ENCODE results near the gene EPC2. TPM values are rescaled to one million over a fixed set of nuclear protein-coding genes. Genes with fewer than 3 reads are reported as not detected.

The EPC2 gene
- polyA plus RNA-seq, 1 experiment = 24.7 TPM

GRCh38 chr2:148696985-148697384 lies 52.4 kb downstream of the EPC2 start:
- TF ChIP-seq CTCF (IDR thresholded peaks at IDR 0.05; ENCODE audit: low read depth, low read length) = no peak
- DNase-seq (ENCODE audit: low read depth, low spot score) = no peak
- POLR2A ChIA-PET = no interaction called here

GRCh38 chr2:148699830-148700229 lies 55.3 kb downstream of the EPC2 start:
- POLR2A ChIA-PET = no interaction called here
- H3K27me3 ChIP-seq (ENCODE audit: control insufficient read depth, insufficient read depth, low read length) = no peaks in the 10 kb centered on the region
- no peak for TF ChIP-seq CTCF (IDR thresholded peaks at IDR 0.05; ENCODE audit: low read depth, low read length)

More at GRCh38 chr2:148696985-148697384, 52.4 kb downstream of the EPC2 start:
- H3K9me3 ChIP-seq (ENCODE audit: control insufficient read depth, insufficient read depth, low read length) = no peaks in the 10 kb centered on the region
- no peak overlapping the region for H3K4me3 ChIP-seq (ENCODE audit: low read depth, low read length)
- CTCF ChIA-PET = no interaction called here
- no peak overlapping the region for H3K27ac ChIP-seq (ENCODE audit: low read depth, low read length)
- H3K27me3 ChIP-seq (ENCODE audit: control insufficient read depth, insufficient read depth, low read length) = no peaks in the 10 kb centered on the region

GRCh38 chr2:148701039-148701438 lies 56.5 kb downstream of the EPC2 start:
- Histone ChIP-seq H3K27me3 (ENCODE audit: control insufficient read depth, insufficient read depth, low read length) (no peaks in the 10 kb centered on the region), H3K9me3 (ENCODE audit: control insufficient read depth, insufficient read depth, low read length) (no peaks in the 10 kb centered on the region), H3K4me3 (ENCODE audit: low read depth, low read length) (no peak overlapping the region), H3K27ac (ENCODE audit: low read depth, low read length) (no peak overlapping the region)
- TF ChIP-seq CTCF (IDR thresholded peaks at IDR 0.05; ENCODE audit: low read depth, low read length) = no peak
- DNase-seq (ENCODE audit: low read depth, low spot score) = no peak
- ChIA-PET POLR2A (no interaction called here), CTCF (no interaction called here)

More at GRCh38 chr2:148699830-148700229, 55.3 kb downstream of the EPC2 start:
- CTCF ChIA-PET = no interaction called here
- Histone ChIP-seq H3K4me3 (ENCODE audit: low read depth, low read length) (no peak overlapping the region), H3K9me3 (ENCODE audit: control insufficient read depth, insufficient read depth, low read length) (no peaks in the 10 kb centered on the region), H3K27ac (ENCODE audit: low read depth, low read length) (no peak overlapping the region)
- DNase-seq (ENCODE audit: low read depth, low spot score) = no peak

- no peak overlapping the region for H3K4me3 ChIP-seq (ENCODE audit: low read depth, low read length)
- ChIA-PET POLR2A (no interaction called here), CTCF (interaction anchor here (0.5 kb wide), 1 partner anchor 57 kb away, joined by 3 read pairs; no protein-coding TSS in a partner anchor)
- H3K27me3 ChIP-seq (ENCODE audit: control insufficient read depth, insufficient read depth, low read length) = no peaks in the 10 kb centered on the region
- H3K9me3 ChIP-seq (ENCODE audit: control insufficient read depth, insufficient read depth, low read length) = no peaks in the 10 kb centered on the region
- no peak overlapping the region for H3K27ac ChIP-seq (ENCODE audit: low read depth, low read length)
- DNase-seq (ENCODE audit: low read depth, low spot score) = no peak
- TF ChIP-seq CTCF (IDR thresholded peaks at IDR 0.05; ENCODE audit: low read depth, low read length) = no peak
These were observed 57.3 kb downstream of the EPC2 start for GRCh38 chr2:148701877-148702276.

- ChIA-PET POLR2A (no interaction called here), CTCF (interaction anchor here (1.2 kb wide), 1 partner anchor 11 kb away, joined by 3 read pairs; no protein-coding TSS in a partner anchor)
- no peak overlapping the region for H3K4me3 ChIP-seq (ENCODE audit: low read depth, low read length)
- DNase-seq (ENCODE audit: low read depth, low spot score) = no peak
- no peak overlapping the region for H3K27ac ChIP-seq (ENCODE audit: low read depth, low read length)
- TF ChIP-seq CTCF (IDR thresholded peaks at IDR 0.05; ENCODE audit: low read depth, low read length) = no peak
- H3K27me3 ChIP-seq (ENCODE audit: control insufficient read depth, insufficient read depth, low read length) = no peaks in the 10 kb centered on the region
- H3K9me3 ChIP-seq (ENCODE audit: control insufficient read depth, insufficient read depth, low read length) = no peaks in the 10 kb centered on the region
These were observed 57.9 kb downstream of the EPC2 start for GRCh38 chr2:148702475-148702874.

Data from AG04450 (cell line).